HUES6 (cell line): Measurements from ENCODE around the gene NUB1.

Experiments used
- H3K27ac ChIP-seq: 2 replicates; pipeline ENCODE4 v1.7.0; 2013; ENCODE audit warnings: low read depth, mild to moderate bottlenecking, low read length, inconsistent platforms
- H3K27me3 ChIP-seq: 2 replicates; pipeline ENCODE4 v1.6.1; 2013; ENCODE audit warnings: low read length; ENCODE audit not compliant: control insufficient read depth, insufficient read depth
- H3K36me3 ChIP-seq: 2 replicates; pipeline ENCODE4 v1.6.1; 2013; ENCODE audit warnings: low read length; ENCODE audit not compliant: control insufficient read depth, insufficient read depth
- H3K4me1 ChIP-seq: 2 replicates; pipeline ENCODE4 v1.6.1; 2013; ENCODE audit warnings: low read length; ENCODE audit not compliant: control insufficient read depth, insufficient read depth
- H3K4me3 ChIP-seq: 2 replicates; pipeline ENCODE4 v1.5.1; 2013; ENCODE audit warnings: low read depth, low read length
- H3K9ac ChIP-seq: one replicate; pipeline ENCODE4 v1.6.1; 2013; ENCODE audit warnings: mild to moderate bottlenecking, low read length
- H3K9me3 ChIP-seq: 2 replicates; pipeline ENCODE4 v1.6.1; 2013; ENCODE audit warnings: low read depth, low read length; ENCODE audit not compliant: control insufficient read depth, insufficient read depth

NUB1 gene

GRCh38 chr7:151306374-151306773 lies 35.2 kb upstream of the NUB1 start:
- Histone ChIP-seq H3K27me3 (peaks cover 23% of the 10 kb centered on the region), H3K4me3 (no peak overlapping the region)

DNA sequence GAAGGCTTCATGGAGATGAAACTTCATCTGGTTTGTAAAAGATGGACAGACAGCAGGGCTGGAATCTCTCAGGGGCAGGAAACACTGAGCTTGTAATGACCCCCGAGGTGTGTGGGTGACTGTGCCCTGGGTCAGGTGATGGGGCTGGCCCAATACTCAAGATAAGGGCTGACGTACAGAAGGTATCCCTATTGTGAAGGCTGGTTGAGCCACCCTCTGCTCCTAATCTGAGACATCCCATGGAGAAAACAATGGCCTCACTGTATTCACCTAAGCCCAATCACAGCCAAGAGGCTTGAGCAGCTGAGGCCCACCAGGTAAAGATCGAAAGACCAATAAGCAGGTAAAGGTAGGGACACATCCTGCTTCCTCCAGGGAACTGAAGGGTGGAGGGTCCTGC lies 34.8 kb upstream of the NUB1 start:
- peaks cover 18% of the 10 kb centered on the region for H3K27me3 ChIP-seq
- H3K9me3 ChIP-seq = peaks cover 8% of the 10 kb centered on the region

More at GRCh38 chr7:151306374-151306773, 35.2 kb upstream of the NUB1 start:
- Histone ChIP-seq H3K4me1 (0 out of 2 replicates have a peak, but pooled peaks cover 2% of the 10 kb centered on the region), H3K9ac (no peak overlapping the region), H3K27ac (no peak overlapping the region), H3K36me3 (no peaks in the 10 kb centered on the region), H3K9me3 (peaks cover 4% of the 10 kb centered on the region)

GRCh38 chr7:151307536-151307935 lies 34.1 kb upstream of the NUB1 start:
- no peak overlapping the region for H3K4me3 ChIP-seq
- peaks cover 14% of the 10 kb centered on the region for H3K9me3 ChIP-seq
- H3K9ac ChIP-seq = no peak overlapping the region
- no peak overlapping the region for H3K27ac ChIP-seq
- H3K27me3 ChIP-seq = peaks cover 11% of the 10 kb centered on the region
- H3K36me3 ChIP-seq = no peaks in the 10 kb centered on the region
- H3K4me1 ChIP-seq = 0 out of 2 replicates have a peak, but pooled peaks cover 2% of the 10 kb centered on the region

More for the DNA sequence above, 34.8 kb upstream of the NUB1 start:
- 0 out of 2 replicates have a peak, but pooled peaks cover 2% of the 10 kb centered on the region for H3K4me1 ChIP-seq
- H3K27ac ChIP-seq = no peak overlapping the region
- H3K9ac ChIP-seq = no peak overlapping the region
- no peaks in the 10 kb centered on the region for H3K36me3 ChIP-seq
- H3K4me3 ChIP-seq = no peak overlapping the region

DNA sequence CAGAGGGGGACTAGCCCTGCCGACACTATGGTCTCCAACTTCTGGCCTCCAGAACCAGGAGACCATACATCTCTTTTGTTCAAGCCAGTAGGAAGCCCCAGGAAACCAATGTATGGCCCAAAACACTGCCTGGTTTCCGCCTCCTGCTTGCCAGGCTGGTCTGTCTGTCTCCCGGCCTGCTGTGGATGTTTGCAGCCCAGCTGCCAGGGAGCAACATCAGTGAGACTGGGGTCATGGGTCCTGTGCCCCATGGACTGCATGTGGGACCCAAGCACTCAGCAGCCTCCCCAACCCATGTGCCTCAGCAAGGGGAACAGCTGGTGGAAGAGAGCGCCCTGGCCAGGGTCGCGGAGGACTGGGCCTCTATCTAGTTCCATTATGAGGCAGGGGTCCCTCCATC lies 33.4 kb upstream of the NUB1 start:
- Histone ChIP-seq H3K9me3 (peaks cover 18% of the 10 kb centered on the region), H3K4me1 (0 out of 2 replicates have a peak, but pooled peaks cover 2% of the 10 kb centered on the region), H3K4me3 (no peak overlapping the region), H3K36me3 (no peaks in the 10 kb centered on the region), H3K27ac (no peak overlapping the region), H3K9ac (no peak overlapping the region), H3K27me3 (peaks cover 4% of the 10 kb centered on the region)

DNA sequence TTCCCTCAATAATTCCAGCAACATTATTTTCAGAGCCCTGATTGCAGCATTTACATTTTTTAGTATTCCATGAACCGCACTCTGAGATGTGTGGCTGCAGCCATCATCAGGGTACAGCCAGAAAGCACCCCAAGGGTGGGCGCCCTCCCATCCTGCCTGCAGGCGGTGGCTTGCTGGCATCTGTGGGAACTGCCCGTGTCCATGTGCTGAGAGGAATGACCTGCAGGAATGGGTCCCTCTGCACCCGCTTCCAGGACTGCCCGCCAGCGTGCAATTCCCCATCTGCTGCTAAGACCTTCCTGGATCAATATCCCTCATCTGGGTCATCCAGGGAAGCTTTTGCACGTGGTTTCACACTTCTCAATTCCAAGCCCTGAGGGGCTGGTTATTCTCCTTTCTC lies 32.8 kb upstream of the NUB1 start:
- H3K27me3 ChIP-seq = peaks cover under 1% of the 10 kb centered on the region; the same call in 1 of the 2 replicates

DNA sequence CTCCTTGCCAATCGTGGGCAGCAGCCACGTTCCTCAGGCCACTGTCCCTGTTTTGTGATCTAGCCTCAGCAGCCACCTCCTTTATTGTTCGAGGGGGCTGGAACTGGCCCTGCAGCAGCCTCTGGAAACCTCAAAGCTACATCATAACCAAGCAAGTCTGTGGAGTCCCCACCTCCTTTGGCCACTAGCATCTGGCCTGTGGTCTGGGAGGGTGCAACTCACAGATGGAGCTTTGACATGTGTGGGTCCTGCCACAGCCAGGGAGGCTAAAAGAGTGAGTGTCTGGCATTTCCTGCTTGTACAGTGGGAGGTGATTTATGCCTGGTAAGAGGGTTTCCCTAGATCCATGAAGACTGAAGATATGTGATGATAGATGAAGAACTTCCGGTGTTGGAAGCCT lies 32.3 kb upstream of the NUB1 start:
- Histone ChIP-seq H3K36me3 (no peaks in the 10 kb centered on the region), H3K4me3 (no peak overlapping the region), H3K9ac (no peak overlapping the region), H3K9me3 (peaks cover 18% of the 10 kb centered on the region), H3K27ac (no peak overlapping the region), H3K4me1 (no peaks in the 10 kb centered on the region), H3K27me3 (no peaks in the 10 kb centered on the region)

More for the DNA sequence above, 32.8 kb upstream of the NUB1 start:
- Histone ChIP-seq H3K4me1 (no peaks in the 10 kb centered on the region), H3K9ac (no peak overlapping the region), H3K9me3 (peaks cover 18% of the 10 kb centered on the region), H3K36me3 (no peaks in the 10 kb centered on the region), H3K4me3 (no peak overlapping the region), H3K27ac (no peak overlapping the region)

DNA sequence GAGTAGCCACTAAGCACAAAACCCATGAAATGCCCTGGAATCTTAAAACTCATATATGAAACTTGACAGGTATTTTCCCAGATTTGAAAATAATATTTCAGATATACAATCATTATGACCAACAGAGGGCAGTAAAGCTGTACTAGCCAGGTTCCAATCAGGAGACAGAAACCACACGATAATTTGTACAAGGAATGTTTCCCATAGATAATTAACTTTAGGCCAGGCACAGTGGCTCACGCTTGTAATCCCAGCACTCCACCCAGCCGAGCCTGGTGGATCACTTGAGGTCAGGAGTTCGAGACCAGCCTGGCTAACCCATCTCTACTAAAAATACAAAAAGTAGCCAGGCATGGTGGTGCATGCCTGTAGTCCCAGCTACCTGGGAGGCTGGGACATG lies 31.0 kb upstream of the NUB1 start:
- Histone ChIP-seq H3K27ac (no peak overlapping the region), H3K9ac (no peak overlapping the region), H3K4me3 (no peak overlapping the region), H3K4me1 (no peaks in the 10 kb centered on the region), H3K27me3 (no peaks in the 10 kb centered on the region), H3K36me3 (no peaks in the 10 kb centered on the region), H3K9me3 (peaks cover 18% of the 10 kb centered on the region)

DNA sequence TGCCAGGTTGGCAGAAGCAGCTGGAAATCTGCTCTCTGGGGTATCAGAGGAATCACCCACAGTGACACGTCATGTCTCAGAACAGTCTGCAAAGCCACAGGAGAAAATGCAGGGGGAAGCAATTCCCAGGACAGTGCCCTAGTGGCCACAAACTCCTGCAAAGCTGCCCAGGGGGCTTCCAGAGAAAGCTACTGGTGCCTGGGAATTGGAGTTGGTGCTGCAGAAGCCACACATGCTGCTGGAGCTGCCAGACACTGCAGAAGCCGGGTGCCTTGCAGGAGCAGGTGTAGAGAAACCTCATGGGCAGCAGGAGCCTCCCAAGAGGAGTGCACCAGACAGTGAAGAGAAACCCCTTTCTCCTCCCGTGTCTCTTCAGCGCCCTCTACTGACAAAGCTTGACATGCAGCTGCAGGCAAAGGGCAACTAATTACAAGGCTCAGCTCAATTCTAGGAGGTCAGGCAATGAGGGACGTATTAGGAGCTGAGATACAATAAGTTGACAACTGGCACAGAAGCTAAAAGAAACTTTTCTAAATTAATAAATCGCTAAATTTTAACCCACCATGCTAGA lies 30.2 kb upstream of the NUB1 start:
- Histone ChIP-seq H3K36me3 (no peaks in the 10 kb centered on the region), H3K4me1 (no peaks in the 10 kb centered on the region), H3K9me3 (peaks cover 18% of the 10 kb centered on the region), H3K9ac (no peak overlapping the region), H3K27me3 (no peaks in the 10 kb centered on the region), H3K27ac (no peak overlapping the region), H3K4me3 (no peak overlapping the region)

- no peaks in the 10 kb centered on the region for H3K27me3 ChIP-seq
- H3K9ac ChIP-seq = no peak overlapping the region
Observed at GRCh38 chr7:151312356-151312755, 29.3 kb upstream of the NUB1 start.

GRCh38 chr7:151312831-151313809 lies 28.5 kb upstream of the NUB1 start:
- H3K36me3 ChIP-seq = no peaks in the 10 kb centered on the region
- H3K9ac ChIP-seq = no peak overlapping the region
- no peaks in the 10 kb centered on the region for H3K4me1 ChIP-seq
- H3K9me3 ChIP-seq = peaks cover 18% of the 10 kb centered on the region
- H3K4me3 ChIP-seq = no peak overlapping the region
- H3K27ac ChIP-seq = no peak overlapping the region
- H3K27me3 ChIP-seq = no peaks in the 10 kb centered on the region

More at GRCh38 chr7:151312356-151312755, 29.3 kb upstream of the NUB1 start:
- Histone ChIP-seq H3K4me3 (no peak overlapping the region), H3K9me3 (peaks cover 18% of the 10 kb centered on the region), H3K27ac (no peak overlapping the region), H3K36me3 (no peaks in the 10 kb centered on the region), H3K4me1 (no peaks in the 10 kb centered on the region)

DNA sequence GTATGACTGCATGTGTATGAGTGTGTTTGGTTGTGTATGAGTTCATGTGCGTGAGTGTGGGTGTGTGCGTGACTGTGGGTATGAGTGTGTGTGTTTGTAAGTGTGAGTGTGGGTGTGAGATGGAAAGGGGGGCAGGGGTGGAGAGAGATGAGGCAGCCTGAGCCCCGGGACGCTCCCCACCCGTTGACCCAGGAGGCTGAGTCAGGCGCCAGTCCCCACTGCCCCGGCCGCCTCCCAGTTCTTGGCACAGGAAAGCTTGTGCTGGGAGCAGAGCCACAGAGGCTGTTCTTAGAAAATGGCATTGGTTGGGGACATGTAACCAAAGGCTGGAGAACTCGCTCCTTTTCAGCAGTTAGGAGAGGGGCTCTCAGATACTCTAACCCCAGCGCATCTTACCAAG lies 27.8 kb upstream of the NUB1 start:
- Histone ChIP-seq H3K4me3 (no peak overlapping the region), H3K27me3 (no peaks in the 10 kb centered on the region), H3K4me1 (no peaks in the 10 kb centered on the region), H3K9me3 (peaks cover 21% of the 10 kb centered on the region), H3K36me3 (no peaks in the 10 kb centered on the region), H3K9ac (no peak overlapping the region), H3K27ac (no peak overlapping the region)
